Fibroblast of the conjunctiva (primary cell): ENCODE measurements around the gene NPIPA7.
"Not testable (repeated sequence)": the region's sequence is repeated elsewhere in the genome, so short reads cannot be mapped to it uniquely, and the experiment has no call there.

Source experiments
- DNase-seq: peaks from one replicate; pipeline ENCODE4 v3.0.0-alpha.2; 2010; ENCODE audit warnings: low read depth

NPIPA7 gene

GRCh38 chr16:16420515-16420914 is 41.6 kb downstream of the NPIPA7 start:
- DNase-seq: not testable (repeated sequence)

GRCh38 chr16:16425146-16425545 is 46.2 kb downstream of the NPIPA7 start:
- DNase-seq: not testable (repeated sequence)

- not testable (repeated sequence) for DNase-seq
Observed at GRCh38 chr16:16431135-16431534, 52.2 kb downstream of the NPIPA7 start.

GRCh38 chr16:16434711-16435110 is 55.8 kb downstream of the NPIPA7 start:
- not testable (repeated sequence) for DNase-seq

- not testable (repeated sequence) for DNase-seq
Observed at GRCh38 chr16:16441401-16441800, 62.5 kb downstream of the NPIPA7 start.
